HG02884 (cell line): ENCODE results near the gene KRT15.

Source experiments
- ATAC-seq: cut with Tn5 transposase; IDR thresholded peaks from one replicate; pipeline ENCODE4 v1.9.1; 2021; ENCODE audit warnings: mild to moderate bottlenecking, moderate library complexity; ENCODE audit not compliant: unreplicated experiment

The KRT15 gene

DNA sequence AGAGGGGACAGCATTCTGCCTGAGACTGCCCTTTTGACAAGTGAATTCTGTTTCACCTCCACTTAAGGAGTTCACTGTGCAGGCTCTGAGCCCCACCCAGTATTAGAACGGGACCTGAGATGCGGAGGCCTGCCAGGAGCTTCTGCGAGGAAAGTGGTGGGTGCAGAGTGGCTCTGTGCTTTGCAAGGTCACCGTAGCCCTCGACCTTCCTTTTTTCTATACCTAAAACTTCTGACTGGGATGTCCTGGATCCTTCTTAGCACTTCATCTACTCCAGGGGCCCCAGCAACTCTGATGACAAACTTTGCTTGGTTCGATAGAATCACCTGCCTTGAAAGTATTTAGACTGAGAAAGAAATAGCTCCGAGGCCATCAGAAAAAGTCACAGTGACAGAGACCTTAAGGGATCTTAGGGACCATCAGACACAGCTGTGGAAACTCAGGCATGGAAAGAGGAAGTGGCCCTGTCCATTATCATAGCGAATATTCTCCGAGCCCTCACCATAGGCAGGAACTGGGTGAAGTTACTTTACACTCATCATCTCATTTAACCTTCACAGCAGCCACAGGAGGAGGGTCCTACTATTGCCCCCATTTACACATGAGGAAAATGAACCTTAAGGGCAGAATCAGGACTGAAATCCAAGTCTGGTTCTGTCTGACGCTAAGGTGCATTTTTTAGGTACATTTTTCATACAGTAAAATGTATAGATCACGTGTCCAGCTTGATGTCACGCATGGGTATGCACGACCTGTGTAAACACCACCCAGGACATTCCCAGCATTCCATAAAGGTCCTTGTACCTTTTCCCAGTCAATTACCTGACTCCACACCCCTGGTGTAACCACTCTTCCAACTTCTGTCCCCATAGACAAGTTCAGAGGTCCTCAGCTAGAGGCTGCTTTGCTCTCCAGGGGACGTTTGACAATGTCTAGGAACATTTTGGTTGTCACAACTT is 12.6 kb downstream of the KRT15 start:
- no peak for ATAC-seq

GRCh38 chr17:41505007-41505808 is 13.5 kb downstream of the KRT15 start, which contains the start of gene KRT13:
Gene KRT13, minus strand, starts transcription at chr17:41505612. Its CDS starts 62 bp downstream, at chr17:41505550.
- no peak for ATAC-seq

- ATAC-seq = no peak
Observed at GRCh38 chr17:41504246-41504977, 14.3 kb downstream of the KRT15 start.

DNA sequence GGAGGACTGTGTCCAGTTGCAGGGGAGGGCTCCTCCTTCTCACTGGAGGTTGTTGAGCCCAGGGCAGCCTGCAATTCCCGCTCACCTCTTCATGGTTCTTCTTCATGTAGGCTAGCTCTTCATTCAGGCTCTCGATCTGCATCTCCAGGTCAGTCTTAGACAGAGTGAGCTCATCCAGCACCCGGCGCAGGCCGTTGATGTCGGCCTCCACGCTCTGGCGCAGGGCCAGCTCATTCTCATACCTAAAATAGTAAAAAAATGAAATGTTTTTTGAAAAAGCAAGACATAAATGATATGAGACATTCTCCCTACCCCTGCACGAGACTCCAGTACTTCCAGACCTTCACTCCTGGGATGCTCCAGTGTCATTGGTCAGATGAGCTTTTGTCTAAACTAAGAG is 15.5 kb downstream of the KRT15 start:
- no peak for ATAC-seq

DNA sequence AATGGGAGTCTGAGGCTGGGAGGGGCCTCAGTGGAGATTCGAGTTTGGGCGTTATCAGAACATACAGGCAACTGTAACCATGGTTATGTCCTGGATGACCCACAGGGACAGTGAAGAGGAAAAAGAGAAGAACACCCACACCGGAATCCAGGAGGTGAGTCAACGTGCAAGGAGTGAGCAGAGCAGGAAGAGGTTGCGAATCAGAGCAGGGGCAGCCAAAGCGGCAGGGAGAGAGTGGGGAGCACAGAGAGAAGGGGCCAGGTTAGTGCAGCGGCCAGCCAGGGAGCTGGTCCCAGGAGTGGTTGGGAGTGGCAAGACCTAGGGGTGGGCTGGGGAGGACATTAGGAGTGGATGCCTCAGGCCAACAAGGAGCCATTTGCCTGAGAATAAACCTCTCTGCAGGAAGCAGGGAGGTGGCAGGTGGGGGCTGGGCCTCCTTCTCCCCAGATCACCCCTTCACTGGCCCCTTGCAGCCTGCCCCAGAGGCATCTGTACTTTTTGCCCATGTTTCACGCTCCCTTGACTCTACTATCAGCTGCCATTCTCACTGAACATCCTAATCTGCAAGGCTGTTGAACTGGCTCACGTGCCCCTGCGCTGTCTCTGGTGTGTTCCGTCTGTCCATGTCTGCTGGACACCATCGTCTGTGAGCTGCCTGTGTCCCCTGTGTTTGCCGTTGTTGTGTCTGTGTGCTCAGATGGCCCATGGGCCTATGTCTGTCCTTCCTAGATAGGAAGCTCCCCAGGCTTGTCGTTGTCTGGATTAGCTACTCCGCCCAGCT is 18.4 kb downstream of the KRT15 start:
- ATAC-seq = no peak

GRCh38 chr17:41499714-41500113 is 19.0 kb downstream of the KRT15 start:
- no peak for ATAC-seq

DNA sequence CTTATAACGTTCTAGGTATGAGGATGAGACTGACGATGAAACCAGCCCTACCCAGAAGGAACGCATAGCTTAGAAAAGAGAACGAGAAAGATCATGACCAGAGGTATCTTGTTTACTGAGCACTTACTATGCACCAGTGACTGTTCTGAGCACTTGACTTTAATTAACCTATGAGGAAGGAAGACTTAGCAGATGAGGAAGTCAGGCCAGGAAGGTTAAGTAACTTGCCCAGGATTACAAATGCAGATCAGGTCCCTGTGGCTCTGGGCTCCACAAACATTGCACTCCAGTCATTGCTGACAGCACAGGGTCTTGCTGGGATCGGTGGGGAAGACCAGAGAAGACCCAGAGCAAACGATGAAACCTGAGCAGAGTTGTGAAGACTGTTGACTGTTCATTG is 20.4 kb downstream of the KRT15 start:
- no peak for ATAC-seq

DNA sequence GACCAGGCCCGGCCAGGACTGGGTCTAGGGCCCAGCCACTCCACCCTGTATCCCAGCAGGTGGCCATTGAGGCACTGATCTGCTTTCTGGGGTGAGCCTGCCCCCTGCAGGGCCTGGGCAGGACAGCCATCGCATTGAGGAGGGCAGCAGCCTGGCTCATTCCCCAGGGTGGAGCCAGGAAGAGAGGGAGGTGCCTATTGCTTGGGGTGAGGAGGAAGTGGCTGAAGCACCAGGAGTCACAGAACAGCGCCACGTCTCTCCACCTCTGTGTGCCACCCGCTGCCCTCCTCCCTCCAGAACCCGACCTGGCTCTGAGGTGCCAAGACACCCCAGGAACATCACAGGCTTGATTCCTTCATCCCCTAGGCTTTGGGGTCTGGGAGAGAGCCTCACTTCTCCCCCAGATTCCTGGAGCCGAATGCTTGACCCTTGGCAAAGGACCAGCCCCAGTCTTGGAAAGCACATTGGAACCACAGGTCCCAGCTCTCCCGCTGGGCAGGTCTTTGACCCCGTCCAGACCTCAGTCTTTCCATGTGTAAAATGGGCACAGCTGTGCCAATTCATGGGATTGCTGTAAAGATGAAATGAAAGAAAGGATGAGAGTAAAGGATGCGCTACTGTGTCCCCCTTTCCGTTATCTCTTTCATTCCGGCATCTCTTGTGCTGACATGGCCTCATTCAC is 21.7 kb downstream of the KRT15 start:
- ATAC-seq = no peak

DNA sequence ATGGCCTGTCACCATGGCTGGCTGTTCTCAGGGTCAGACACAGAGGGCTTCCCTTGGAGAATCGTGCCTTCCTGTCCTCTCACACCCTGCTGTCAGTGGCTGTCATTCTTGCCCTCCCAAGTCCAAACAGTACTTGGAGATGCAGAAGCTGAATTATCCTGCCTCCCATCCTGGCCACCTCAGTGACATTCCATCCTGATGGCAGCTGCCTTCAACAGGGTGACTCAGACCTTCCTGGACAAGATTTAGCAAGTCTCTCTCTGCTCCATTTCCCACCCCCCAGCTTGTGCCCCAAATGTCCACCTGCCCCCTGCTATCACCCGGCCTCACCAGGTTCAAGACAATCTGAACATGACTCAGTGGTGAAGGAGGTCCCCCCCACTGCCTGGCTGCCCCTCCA is 24.2 kb downstream of the KRT15 start:
- no peak for ATAC-seq

DNA sequence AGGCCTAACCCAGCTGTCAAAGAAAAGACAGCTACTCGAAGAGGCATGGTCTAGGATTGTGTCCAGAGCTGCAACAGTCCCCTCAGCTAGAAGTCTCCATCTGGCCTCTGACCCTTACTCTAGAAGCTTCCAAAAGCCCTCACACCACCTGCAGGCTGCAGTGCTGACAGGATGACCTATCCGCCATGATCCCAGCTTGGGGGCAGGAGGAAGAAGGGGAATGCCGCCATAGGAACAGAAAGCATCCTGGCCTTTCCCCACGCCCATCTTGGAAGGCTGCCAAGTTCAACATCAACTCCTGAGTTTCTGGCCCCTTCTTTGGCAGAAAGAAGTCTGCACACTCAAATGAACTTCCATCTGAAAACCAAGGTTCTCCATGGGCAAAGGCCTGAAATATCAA is 25.9 kb downstream of the KRT15 start:
- no peak for ATAC-seq

GRCh38 chr17:41492351-41492750 is 26.3 kb downstream of the KRT15 start:
- ATAC-seq = no peak

DNA sequence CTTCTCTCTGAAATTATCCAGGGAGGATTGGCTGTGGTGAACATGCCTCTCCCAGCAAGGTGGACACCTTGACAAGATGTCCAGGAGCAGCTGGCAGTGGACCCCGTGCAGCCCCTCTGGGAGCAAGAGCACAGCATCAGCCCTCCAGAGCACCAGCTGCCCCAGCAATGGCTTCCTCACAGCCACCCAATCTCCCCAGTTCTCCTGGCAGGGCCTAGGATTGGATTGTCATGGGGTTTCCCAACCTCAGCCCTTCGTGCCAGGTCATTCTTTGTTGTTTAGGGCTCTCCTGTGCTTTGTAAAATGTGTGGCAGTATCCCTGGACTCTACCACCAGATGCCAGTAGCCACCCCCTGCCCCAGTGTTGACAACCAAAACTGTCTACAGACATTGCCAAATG is 27.2 kb downstream of the KRT15 start:
- no peak for ATAC-seq

GRCh38 chr17:41490000-41490990 is 28.4 kb downstream of the KRT15 start:
- ATAC-seq = no peak

GRCh38 chr17:41489531-41489930 is 29.2 kb downstream of the KRT15 start, which contains the start of gene KRT36:
Gene KRT36, minus strand, starts transcription at chr17:41489910. Its CDS starts 46 bp downstream, at chr17:41489864.
- no peak for ATAC-seq

DNA sequence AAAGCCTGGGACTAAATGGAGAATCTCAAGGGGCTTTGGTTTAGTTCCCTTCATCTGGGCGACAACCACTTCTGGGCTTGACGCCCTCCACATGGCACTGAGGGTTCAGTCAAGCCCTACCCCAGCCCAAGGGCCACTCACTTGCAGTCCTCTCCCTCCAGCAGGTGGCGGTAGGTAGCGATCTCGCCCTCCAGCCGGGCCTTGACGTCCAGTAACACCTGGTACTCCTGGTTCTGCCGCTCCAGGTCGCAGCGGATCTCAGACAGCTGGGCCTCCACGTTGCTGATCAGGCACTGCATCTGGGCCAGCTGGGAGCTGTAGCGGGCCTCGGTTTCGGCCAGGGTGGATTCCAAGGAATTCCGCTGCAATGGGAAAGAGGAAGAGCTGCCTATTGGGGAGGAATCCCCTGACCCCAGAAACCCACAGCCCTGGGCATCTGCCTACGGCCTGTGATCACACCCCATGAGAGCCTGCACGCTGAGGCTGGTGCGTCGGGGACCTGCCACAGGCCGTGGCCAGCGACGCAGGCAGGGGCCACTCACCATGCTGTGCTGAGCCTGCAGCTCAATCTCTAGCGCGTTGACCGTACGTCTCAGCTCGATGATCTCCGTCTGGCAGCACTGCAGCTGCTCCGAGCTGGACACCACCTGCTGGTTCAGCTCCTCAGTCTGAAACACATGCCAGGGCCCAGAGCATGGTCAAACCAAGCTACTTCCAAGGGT is 31.7 kb downstream of the KRT15 start:
- no peak for ATAC-seq

- ATAC-seq = no peak
Observed at GRCh38 chr17:41486316-41486715, 32.4 kb downstream of the KRT15 start.

- ATAC-seq = no peak
Observed at GRCh38 chr17:41484920-41485904, 33.5 kb downstream of the KRT15 start.
